A549 (cell line): Measurements from ENCODE around the gene ARRDC2.

ENCODE experiments used
- CEBPB ChIP-seq, 2 experiments: fragments of >200 bp in 1 of 2; sonication (Bioruptor Twin) in 1 of 2; formaldehyde crosslinking in 1 of 2; IDR thresholded peaks; 2 replicates each; pipeline ENCODE4 v1.6.1; 2012 to 2016
- CHD2 ChIP-seq: fragments of 150-350 bp; IDR thresholded peaks from 2 replicates; pipeline ENCODE4 v1.6.1; 2014; ENCODE audit warnings: low read length; ENCODE audit not compliant: partially characterized antibody
- JUN ChIP-seq, 2 experiments: fragments of >200 bp; sonication (Bioruptor Twin); formaldehyde crosslinking; IDR thresholded peaks; 2 replicates in 1 of 2; 3 replicates in 1 of 2; pipeline ENCODE4 v1.6.1; 2016 to 2017
- TFCP2L1 ChIP-seq: fragments of 250-450 bp; sonication (Bioruptor Pico); IDR thresholded peaks from 2 replicates; pipeline ENCODE4 v1.5.0; 2021; ENCODE audit warnings: mild to moderate bottlenecking

GRCh38 chr19:18029617-18030338, 21.8 kb downstream of the ARRDC2 start:
- no peak for TF ChIP-seq CHD2
- no peak for TF ChIP-seq CEBPB (IDR thresholded peaks at IDR 0.05)
- TF ChIP-seq TFCP2L1, result no peak
- no peak for TF ChIP-seq JUN (IDR thresholded peaks at IDR 0.05)
